MM.1S (cell line): ENCODE results near the gene HCN2.
A peak's percentile ranks its signal among the peaks of the same experiment; 100 is the strongest.
"Not testable (repeated sequence)": the region's sequence is repeated elsewhere in the genome, so short reads cannot be mapped to it uniquely, and the experiment has no call there.

Source experiments
- DNase-seq: peaks from one replicate; pipeline ENCODE4 v3.0.0-alpha.2; 2015
- H2AFZ ChIP-seq: fragments of 300-600 bp; sonication (generic); 2 replicates; pipeline ENCODE4 v1.6.0; 2016; ENCODE audit warnings: antibody characterized with exemption, low read length
- H3F3A ChIP-seq: fragments of 300-600 bp; sonication (generic); 2 replicates; pipeline ENCODE4 v1.6.1; 2016; ENCODE audit warnings: mild to moderate bottlenecking, antibody characterized with exemption, low read length, moderate library complexity, mixed read lengths; ENCODE audit not compliant: insufficient read depth
- H3K27ac ChIP-seq: fragments of 300-600 bp; sonication (generic); 2 replicates; pipeline ENCODE4 v1.5.1; 2016; ENCODE audit warnings: mild to moderate bottlenecking, low read length
- H3K27me3 ChIP-seq: fragments of 300-600 bp; sonication (generic); replicated peaks from 2 replicates; pipeline ENCODE4 v1.6.0; 2016; ENCODE audit warnings: low read length; ENCODE audit not compliant: insufficient read depth
- H3K36me3 ChIP-seq: fragments of 300-600 bp; sonication (generic); replicated peaks from 2 replicates; pipeline ENCODE4 v1.6.1; 2016; ENCODE audit warnings: mild to moderate bottlenecking, low read length, mixed read lengths; ENCODE audit not compliant: insufficient read depth
- H3K4me1 ChIP-seq: fragments of 300-600 bp; sonication (generic); 2 replicates; pipeline ENCODE4 v1.6.1; 2016; ENCODE audit warnings: low read length, mixed read lengths
- H3K4me2 ChIP-seq: fragments of 300-600 bp; sonication (generic); 2 replicates; pipeline ENCODE4 v1.6.0; 2016; ENCODE audit warnings: low read depth, low read length
- H3K4me3 ChIP-seq: fragments of 300-600 bp; sonication (generic); 2 replicates; pipeline ENCODE4 v1.5.1; 2016; ENCODE audit warnings: low read length, mixed read lengths
- H3K79me2 ChIP-seq: fragments of 300-600 bp; sonication (generic); 2 replicates; pipeline ENCODE4 v1.6.1; 2016; ENCODE audit warnings: mixed run types, low read length, mixed read lengths
- H3K9ac ChIP-seq: fragments of 300-600 bp; sonication (generic); 2 replicates; pipeline ENCODE4 v1.6.1; 2016; ENCODE audit warnings: low read length, mixed read lengths
- H3K9me2 ChIP-seq: fragments of 300-600 bp; sonication (generic); replicated peaks from 2 replicates; pipeline ENCODE4 v1.6.1; 2016; ENCODE audit warnings: mild to moderate bottlenecking, low read length, mixed read lengths; ENCODE audit not compliant: insufficient read depth
- H3K9me3 ChIP-seq: fragments of 300-600 bp; sonication (generic); replicated peaks from 2 replicates; pipeline ENCODE4 v1.6.1; 2016; ENCODE audit warnings: mild to moderate bottlenecking, low read length, mixed read lengths; ENCODE audit not compliant: insufficient read depth
- H4K20me1 ChIP-seq: fragments of 300-600 bp; sonication (generic); 2 replicates; pipeline ENCODE4 v1.6.1; 2016; ENCODE audit warnings: mild to moderate bottlenecking, low read length, moderate library complexity, mixed read lengths; ENCODE audit not compliant: insufficient read depth
- CTCF ChIP-seq: fragments of 300-600 bp; sonication (generic); IDR thresholded peaks from 2 replicates; pipeline ENCODE4 v1.5.1; 2016; ENCODE audit warnings: antibody characterized with exemption, low read length, mixed read lengths
- EZH2 ChIP-seq: fragments of 300-600 bp; sonication (generic); optimal IDR thresholded peaks from 2 replicates; pipeline ENCODE3; 2017; ENCODE audit warnings: low read depth, mild to moderate bottlenecking, antibody characterized with exemption, low read length, mixed read lengths
- EZH2phosphoT487 ChIP-seq: fragments of 300-600 bp; sonication (generic); IDR thresholded peaks from 2 replicates; pipeline ENCODE4 v1.6.1; 2018; ENCODE audit warnings: antibody characterized with exemption, low read length

The HCN2 gene

GRCh38 chr19:628168-628567 lies 38.5 kb downstream of the HCN2 start:
- TF ChIP-seq CTCF, result 0 out of 2 replicates have a peak, but pooled peaks have one; percentile 17
- TF ChIP-seq EZH2, result no peak
- Histone ChIP-seq H3K79me2 (peaks cover 55% of the 10 kb centered on the region), H3K9me3 (no peaks in the 10 kb centered on the region), H3K27me3 (no peaks in the 10 kb centered on the region), H3F3A (0 out of 2 replicates have a peak, but pooled peaks cover 6% of the 10 kb centered on the region), H3K4me1 (peaks cover 4% of the 10 kb centered on the region; the same call in 1 of the 2 replicates), H3K27ac (no peak overlapping the region), H3K9ac (no peak overlapping the region), H2AFZ (no peak overlapping the region), H3K36me3 (no peaks in the 10 kb centered on the region), H3K4me3 (no peak overlapping the region), H3K9me2 (no peaks in the 10 kb centered on the region), H3K4me2 (no peak overlapping the region), H4K20me1 (no peaks in the 10 kb centered on the region)
- no peak for DNase-seq

DNA sequence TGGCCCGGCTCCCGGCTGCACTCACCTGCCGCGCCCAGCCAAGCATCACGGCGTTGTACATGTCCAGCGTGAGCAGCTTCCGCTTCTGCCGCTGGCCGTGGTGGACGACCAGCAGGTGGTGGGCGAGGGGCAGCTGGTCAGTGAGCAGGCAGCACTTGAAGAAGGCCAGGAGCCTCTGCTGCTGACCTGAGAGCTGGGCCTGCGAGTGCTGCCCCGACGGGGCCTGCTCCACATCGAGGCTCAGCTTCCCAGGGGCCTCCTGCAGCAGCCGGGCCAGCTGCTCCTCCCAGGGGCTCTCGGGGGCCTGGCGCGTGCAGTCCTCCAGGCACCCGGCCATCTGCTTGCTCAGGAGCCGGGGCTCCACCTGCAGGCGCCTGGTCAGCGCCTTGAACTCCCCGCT lies 39.8 kb downstream of the HCN2 start:
- not testable (repeated sequence) for H3K36me3 ChIP-seq, H3K4me1 ChIP-seq

GRCh38 chr19:629961-630714 lies 40.5 kb downstream of the HCN2 start:
- Histone ChIP-seq H3K9me2 (no peaks in the 10 kb centered on the region), H3K9me3 (no peaks in the 10 kb centered on the region), H2AFZ (no peak overlapping the region), H3K9ac (no peak overlapping the region), H3K36me3 (no peaks in the 10 kb centered on the region), H3K4me1 (peaks cover 8% of the 10 kb centered on the region), H3K4me3 (no peak overlapping the region), H3F3A (peaks cover 9% of the 10 kb centered on the region), H3K27ac (no peak overlapping the region), H4K20me1 (no peaks in the 10 kb centered on the region), H3K4me2 (no peak overlapping the region), H3K27me3 (no peaks in the 10 kb centered on the region), H3K79me2 (peaks cover 65% of the 10 kb centered on the region)
- DNase-seq, result no peak
- TF ChIP-seq EZH2phosphoT487, result no peak
- TF ChIP-seq CTCF, result no peak
- no peak for TF ChIP-seq EZH2

More for the DNA sequence above, 39.8 kb downstream of the HCN2 start:
- not testable (repeated sequence) for DNase-seq, H3K9ac ChIP-seq, H3K9me2 ChIP-seq, H3F3A ChIP-seq, H2AFZ ChIP-seq, H3K27ac ChIP-seq, H3K4me3 ChIP-seq, H4K20me1 ChIP-seq, H3K9me3 ChIP-seq, H3K27me3 ChIP-seq, H3K4me2 ChIP-seq
- H3K79me2 ChIP-seq, result peaks cover 62% of the 10 kb centered on the region

DNA sequence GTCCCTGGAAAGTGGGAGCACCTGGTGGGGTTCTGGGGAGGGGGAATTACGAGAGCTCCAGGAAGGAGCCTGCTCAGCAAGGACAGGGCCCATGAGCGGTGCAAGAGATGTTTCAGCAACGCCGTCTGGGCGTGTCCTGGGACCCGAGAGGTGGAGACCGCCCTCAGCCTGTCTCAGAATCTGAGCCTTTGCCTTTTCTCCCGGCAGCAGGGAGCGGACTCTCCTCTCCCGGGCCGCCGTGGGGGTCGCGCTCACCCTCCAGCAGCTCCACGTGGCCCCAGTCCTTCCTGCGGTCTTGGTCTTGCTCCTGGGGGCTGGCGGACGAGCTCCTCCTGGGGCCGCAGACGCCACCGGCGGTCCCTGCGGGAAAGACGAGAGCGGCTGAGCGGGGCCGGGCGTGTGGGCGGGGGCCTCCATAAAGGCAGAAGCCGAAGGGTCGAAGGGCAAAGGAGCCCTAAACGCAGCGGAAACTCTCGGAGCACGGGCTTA lies 42.9 kb downstream of the HCN2 start:
- Histone ChIP-seq H3K9ac (peak overlapping the region; percentile 68; the same call in 1 of the 2 replicates), H3K27ac (peak overlapping the region; percentile 22; the same call in 1 of the 2 replicates), H3K79me2 (peaks cover 61% of the 10 kb centered on the region), H3K4me1 (peaks cover 8% of the 10 kb centered on the region), H3K4me2 (peak overlapping the region; percentile 94), H3K27me3 (peaks cover 3% of the 10 kb centered on the region; the same call in 1 of the 2 replicates), H3K9me3 (no peaks in the 10 kb centered on the region), H4K20me1 (no peaks in the 10 kb centered on the region), H3K36me3 (no peaks in the 10 kb centered on the region), H2AFZ (peak overlapping the region; percentile 85), H3K4me3 (peak overlapping the region; percentile 82), H3K9me2 (no peaks in the 10 kb centered on the region), H3F3A (peaks cover 9% of the 10 kb centered on the region)
- TF ChIP-seq EZH2phosphoT487 (no peak), CTCF (no peak), EZH2 (no peak)
- peak; percentile 67 for DNase-seq
